PFSK-1 (cell line): ENCODE results near the gene LPXN.

Experiments
- POLR2AphosphoS5 ChIP-seq: IDR thresholded peaks from 2 replicates; pipeline ENCODE4 v1.6.1; 2012; ENCODE audit warnings: low read depth, mild to moderate bottlenecking, control low read depth, low read length, moderate library complexity
- TAF1 ChIP-seq: IDR thresholded peaks from 2 replicates; pipeline ENCODE4 v1.6.1; 2012; ENCODE audit warnings: low read length, control low read depth, borderline replicate concordance; ENCODE audit not compliant: insufficient read depth

DNA sequence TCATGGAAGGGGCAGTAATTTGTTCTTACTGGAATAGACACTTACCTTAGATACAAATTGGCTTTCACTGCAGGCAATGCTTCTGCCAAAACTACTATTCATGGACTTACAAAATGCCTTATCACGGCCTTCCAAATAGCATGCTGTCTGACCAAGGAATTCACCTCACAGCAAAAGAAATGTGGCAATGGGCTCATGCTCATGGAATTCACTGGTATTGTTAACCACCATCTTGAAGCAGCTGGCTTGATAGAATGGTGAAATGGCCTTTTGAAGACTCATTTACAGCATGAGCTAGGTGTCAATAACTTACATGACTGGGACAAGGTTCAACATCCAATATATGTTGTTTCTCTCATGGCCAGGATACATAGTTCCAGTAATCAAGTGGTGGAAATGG, 89.7 kb downstream of the LPXN start:
- no peak for TF ChIP-seq TAF1
- no peak for TF ChIP-seq POLR2AphosphoS5
